Endodermal cell (in vitro differentiated cells): Measurements from ENCODE around the gene PLAC1. TPM values are rescaled to one million over a fixed set of nuclear protein-coding genes. Genes with fewer than 3 reads are reported as not detected.

ENCODE experiments used
- DNase-seq: peaks from one replicate; pipeline ENCODE4 v3.0.0-alpha.2; 2017
- H3K27ac ChIP-seq: 2 replicates; pipeline ENCODE4 v1.5.1; 2013; ENCODE audit warnings: mild to moderate bottlenecking, low read depth, low read length, moderate library complexity
- H3K27me3 ChIP-seq: 2 replicates; pipeline ENCODE4 v1.6.1; 2013; ENCODE audit warnings: mild to moderate bottlenecking, low read length, moderate library complexity; ENCODE audit not compliant: insufficient read depth, control insufficient read depth, poor library complexity, severe bottlenecking
- H3K36me3 ChIP-seq: 2 replicates; pipeline ENCODE4 v1.7.0; 2013; ENCODE audit warnings: mild to moderate bottlenecking, low read length, moderate library complexity; ENCODE audit not compliant: control insufficient read depth, insufficient read depth
- H3K4me1 ChIP-seq: one replicate; pipeline ENCODE4 v1.7.0; 2013; ENCODE audit warnings: low read length; ENCODE audit not compliant: control insufficient read depth, insufficient read depth
- H3K4me3 ChIP-seq: 2 replicates; pipeline ENCODE4 v1.5.1; 2013; ENCODE audit warnings: mild to moderate bottlenecking, low read length, moderate library complexity
- H3K9ac ChIP-seq: 2 replicates; pipeline ENCODE4 v1.6.1; 2013; ENCODE audit warnings: mild to moderate bottlenecking, low read length, moderate library complexity; ENCODE audit not compliant: poor library complexity, severe bottlenecking; ENCODE audit errors: extremely low read depth
- H3K9me3 ChIP-seq: 2 replicates; pipeline ENCODE4 v1.6.1; 2013; ENCODE audit warnings: mild to moderate bottlenecking, low read length, moderate library complexity; ENCODE audit not compliant: control insufficient read depth
- H3K27ac Mint-ChIP-seq: 2 replicates; pipeline ENCODE4 v1.8.0; 2020; ENCODE audit warnings: mixed read lengths
- H3K27me3 Mint-ChIP-seq: 2 replicates; pipeline ENCODE4 v1.8.0; 2021; ENCODE audit warnings: mild to moderate bottlenecking, mixed read lengths; ENCODE audit not compliant: insufficient read depth
- H3K36me3 Mint-ChIP-seq: 2 replicates; pipeline ENCODE4 v1.8.0; 2020; ENCODE audit warnings: low read depth, mixed read lengths
- H3K4me1 Mint-ChIP-seq: 2 replicates; pipeline ENCODE4 v1.8.0; 2020; ENCODE audit warnings: mixed read lengths
- H3K4me3 Mint-ChIP-seq: 2 replicates; pipeline ENCODE4 v1.8.0; 2020; ENCODE audit warnings: mild to moderate bottlenecking, moderate library complexity, mixed read lengths
- H3K9me3 Mint-ChIP-seq: 2 replicates; pipeline ENCODE4 v1.8.0; 2020; ENCODE audit warnings: mild to moderate bottlenecking, mixed read lengths
- CTCF ChIP-seq: fragments of 200-600 bp; sonication (generic); conservative IDR thresholded peaks from 2 replicates; pipeline ENCODE4 v1.5.0; 2021; ENCODE audit warnings: antibody characterized with exemption, mild to moderate bottlenecking
- WGBS, 2 experiments: methylation state at CpG; one replicate each; pipeline versions ENCODE4 v1.1.5 to v1.1.7; 2013; ENCODE audit warnings: missing lambda C conversion rate in 2 of 2, mixed read lengths in 1 of 2; ENCODE audit not compliant: insufficient coverage in 1 of 2, insufficient read length in 1 of 2; 5-methylcytosine and 5-hydroxymethylcytosine counted together
- total RNA-seq, 2 donors: library from RNA; stranded (reverse); fragmentation: NEBNext Ultra II Directional in 1 of 2; extraction: Animal tissue kit (Norgen Biotek cat#: 25700) in 1 of 2; gene quantifications; 2 replicates in 1 of 2; 3 replicates in 1 of 2; pipeline ENCODE4 v1.2.1, GENCODE V29; 2021

The PLAC1 gene
- total RNA-seq, 2 donors from 2014 or later = not detected

GRCh38 chrX:134626434-134626833, 31.8 kb downstream of the PLAC1 start:
- no peaks in the 10 kb centered on the region for H3K36me3 ChIP-seq
- no peaks in the 10 kb centered on the region for H3K4me1 ChIP-seq
- H3K27me3 ChIP-seq = no peaks in the 10 kb centered on the region
- no peaks in the 10 kb centered on the region for H3K4me1 Mint-ChIP-seq
- H3K4me3 Mint-ChIP-seq = no peak overlapping the region
- H3K9ac ChIP-seq = no peak overlapping the region
- no peaks in the 10 kb centered on the region for H3K9me3 ChIP-seq
- H3K9me3 Mint-ChIP-seq = peaks cover 49% of the 10 kb centered on the region
- H3K36me3 Mint-ChIP-seq = no peaks in the 10 kb centered on the region
- no peak for TF ChIP-seq CTCF
- no peak overlapping the region for H3K27ac Mint-ChIP-seq
- no peaks in the 10 kb centered on the region for H3K27me3 Mint-ChIP-seq
- no peak for DNase-seq
- H3K4me3 ChIP-seq = no peak overlapping the region
- no peak overlapping the region for H3K27ac ChIP-seq

DNA sequence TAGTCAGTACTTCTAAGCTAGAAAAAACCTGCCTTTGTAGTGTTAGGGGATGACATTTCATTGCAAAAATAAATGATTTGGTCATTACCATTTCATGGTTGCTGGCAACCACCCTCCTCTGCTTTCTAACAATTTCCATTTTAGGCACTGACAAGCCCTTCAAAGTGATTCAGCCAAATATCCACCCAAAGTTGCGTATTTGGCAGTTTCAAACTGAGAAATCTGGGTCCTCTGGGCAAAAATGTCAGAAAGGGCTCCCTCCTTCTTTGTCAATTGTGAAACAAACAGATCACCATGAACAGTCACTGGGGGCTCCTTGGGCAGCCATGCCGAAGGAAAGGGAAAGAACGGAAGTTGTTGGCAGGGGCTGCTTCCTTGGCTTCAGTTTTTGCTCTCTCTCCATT, 33.0 kb downstream of the PLAC1 start:
- Mint-ChIP-seq H3K27ac (no peak overlapping the region), H3K36me3 (no peaks in the 10 kb centered on the region), H3K4me3 (no peak overlapping the region), H3K4me1 (no peaks in the 10 kb centered on the region), H3K27me3 (no peaks in the 10 kb centered on the region), H3K9me3 (peaks cover 52% of the 10 kb centered on the region)
- Histone ChIP-seq H3K27ac (no peak overlapping the region), H3K27me3 (no peaks in the 10 kb centered on the region), H3K4me3 (no peak overlapping the region), H3K4me1 (no peaks in the 10 kb centered on the region), H3K9ac (no peak overlapping the region), H3K9me3 (no peaks in the 10 kb centered on the region), H3K36me3 (no peaks in the 10 kb centered on the region)
- TF ChIP-seq CTCF = no peak
- no peak for DNase-seq
- WGBS, 2 experiments = 80 to 88% methylated on average over 1 to 3 of the region's 3 CpGs

GRCh38 chrX:134624046-134624430, 34.2 kb downstream of the PLAC1 start:
- Histone ChIP-seq H3K9me3 (no peaks in the 10 kb centered on the region), H3K4me1 (no peaks in the 10 kb centered on the region), H3K4me3 (no peak overlapping the region), H3K27me3 (no peaks in the 10 kb centered on the region), H3K9ac (no peak overlapping the region), H3K27ac (no peak overlapping the region), H3K36me3 (no peaks in the 10 kb centered on the region)
- no peak for TF ChIP-seq CTCF
- Mint-ChIP-seq H3K36me3 (no peaks in the 10 kb centered on the region), H3K27ac (no peak overlapping the region), H3K9me3 (peaks cover 57% of the 10 kb centered on the region), H3K4me1 (no peaks in the 10 kb centered on the region), H3K4me3 (no peak overlapping the region), H3K27me3 (no peaks in the 10 kb centered on the region)
- no peak for DNase-seq
- WGBS, 2 experiments = 92 to 100% methylated on average over 2 to 3 of the region's 3 CpGs
